HepG2 (cell line): ENCODE measurements around the gene IHH. TPM values are rescaled to one million over a fixed set of nuclear protein-coding genes. Genes with fewer than 3 reads are reported as not detected.

Experiments used
- ATAC-seq: fragments of 200-7000 bp; cut with Tn5 transposase; 3 replicates; pipeline ENCODE4 v1.9.1; 2020; ENCODE audit warnings: mild to moderate bottlenecking, moderate library complexity
- BruUV-seq: library from RNA; stranded (reverse); fragments of 400-500 nt; replicated peaks from 2 replicates; lab custom pipeline; 2021; lab: Mats Ljungman, UMichigan
- CTCF ChIA-PET: fragments of 300-600 bp; formaldehyde crosslinking; extraction: SDS; loops from one replicate; lab custom pipeline; 2021; ENCODE audit warnings: low total read pairs, inconsistent platforms, low intra/inter-chr PET ratio; lab: Yijun Ruan, JAX
- POLR2A ChIA-PET: fragments of 350-600 bp; sonication (Branson Sonifier 250); formaldehyde crosslinking; loops from one replicate; lab custom pipeline; 2020; ENCODE audit warnings: antibody characterized with exemption, inconsistent platforms; lab: Yijun Ruan, JAX
- DNase-seq: peaks from one replicate; pipeline ENCODE4 v3.0.0-alpha.2; 2015; ENCODE audit warnings: low spot score
- FAIRE-seq: peaks from 3 replicates; lab custom pipeline; 2011; peaks lifted over from hg19 to GRCh38; lab: Jason Lieb, UNC
- H2AFZ ChIP-seq: one replicate; pipeline ENCODE4 v1.6.1; 2011; ENCODE audit warnings: low read length, inconsistent platforms
- H3K27ac ChIP-seq: fragments of 300-600 bp; 3 replicates; pipeline ENCODE4 v1.8.0; 2011; ENCODE audit warnings: mixed run types, mild to moderate bottlenecking, mixed read lengths, low read length, inconsistent platforms; ENCODE audit not compliant: insufficient read depth; ENCODE audit errors: extremely low read length
- H3K27me3 ChIP-seq, 2 experiments: fragments of 200-600 bp in 1 of 2; 2 replicates in 1 of 2; 3 replicates in 1 of 2; pipeline versions ENCODE4 v1.6.0 to v1.8.0; 2011; ENCODE audit warnings: low read length in 2 of 2, mild to moderate bottlenecking in 2 of 2, moderate library complexity in 2 of 2, inconsistent platforms in 1 of 2; ENCODE audit not compliant: insufficient read depth in 2 of 2, control insufficient read depth in 1 of 2
- H3K36me3 ChIP-seq, 2 experiments: fragments of 200-600 bp in 1 of 2; replicated peaks in 1 of 2; 2 replicates in 1 of 2; 3 replicates in 1 of 2; pipeline versions ENCODE4 v1.5.1 to v1.8.0; 2011; ENCODE audit warnings: low read length in 2 of 2, inconsistent platforms in 1 of 2; ENCODE audit not compliant: insufficient read depth in 2 of 2, control insufficient read depth in 1 of 2
- H3K4me1 ChIP-seq: 2 replicates; pipeline ENCODE4 v1.5.1; 2012; ENCODE audit warnings: low read length, inconsistent platforms; ENCODE audit not compliant: insufficient read depth
- H3K4me2 ChIP-seq: 2 replicates; pipeline ENCODE4 v1.6.0; 2011; ENCODE audit warnings: low read depth, low read length, inconsistent platforms
- H3K4me3 ChIP-seq, 3 experiments: fragments of 200-600 bp in 1 of 3; sonication (generic), shearing (Covaris generic) in 1 of 3; replicated peaks in 1 of 3; 2 replicates each; pipeline ENCODE4 v1.5.1; 2011 to 2016; ENCODE audit warnings: low read length in 3 of 3, inconsistent platforms in 2 of 3, low read depth in 2 of 3, mild to moderate bottlenecking in 2 of 3, control low read depth in 1 of 3, mixed read lengths in 1 of 3; ENCODE audit not compliant: insufficient read depth in 1 of 3
- H3K79me2 ChIP-seq: one replicate; pipeline ENCODE4 v1.6.1; 2011; ENCODE audit warnings: low read length, inconsistent platforms; ENCODE audit not compliant: insufficient read depth
- H3K9ac ChIP-seq: 2 replicates; pipeline ENCODE4 v1.6.0; 2011; ENCODE audit warnings: mild to moderate bottlenecking, low read depth, low read length, inconsistent platforms; ENCODE audit not compliant: insufficient read depth
- H3K9me3 ChIP-seq: 2 replicates; pipeline ENCODE4 v1.5.1; 2012; ENCODE audit warnings: mild to moderate bottlenecking, low read length
- H4K20me1 ChIP-seq: 2 replicates; pipeline ENCODE4 v1.6.0; 2011; ENCODE audit warnings: inconsistent platforms, mild to moderate bottlenecking, low read length, moderate library complexity; ENCODE audit not compliant: insufficient read depth
- ELF3 ChIP-seq: IDR thresholded peaks from 2 replicates; pipeline ENCODE4 v1.6.1; 2016; ENCODE audit warnings: missing genetic modification reagents, missing compliant biosample characterization
- PAWR ChIP-seq: sonication (generic); formaldehyde crosslinking; IDR thresholded peaks from 2 replicates; pipeline ENCODE4 v1.4.0; 2020; ENCODE audit warnings: missing genetic modification reagents, mild to moderate bottlenecking, borderline replicate concordance
- TBX2 ChIP-seq: sonication (generic); formaldehyde crosslinking; IDR thresholded peaks from 2 replicates; pipeline ENCODE4 v1.5.0; 2020; ENCODE audit warnings: missing genetic modification reagents, mild to moderate bottlenecking, borderline replicate concordance
- THAP9 ChIP-seq: sonication (generic); formaldehyde crosslinking; IDR thresholded peaks from 2 replicates; pipeline ENCODE4; 2020; ENCODE audit warnings: missing genetic modification reagents, mild to moderate bottlenecking, borderline replicate concordance
- TP53 ChIP-seq: sonication (generic); formaldehyde crosslinking; conservative IDR thresholded peaks from 2 replicates; pipeline ENCODE4 v1.4.0; 2020; ENCODE audit warnings: missing genetic modification reagents
- ZBTB44 ChIP-seq: sonication (generic); formaldehyde crosslinking; IDR thresholded peaks from 2 replicates; pipeline ENCODE4 v1.4.0; 2020; ENCODE audit warnings: missing genetic modification reagents
- ZC3H4 ChIP-seq: sonication (generic); formaldehyde crosslinking; IDR thresholded peaks from 2 replicates; pipeline ENCODE4 v1.4.0; 2020; ENCODE audit warnings: missing genetic modification reagents, borderline replicate concordance
- ZNF570 ChIP-seq: sonication (generic); formaldehyde crosslinking; IDR thresholded peaks from 2 replicates; pipeline ENCODE4 v1.4.0; 2020; ENCODE audit warnings: mild to moderate bottlenecking, missing genetic modification reagents, borderline replicate concordance
- ZSCAN12 ChIP-seq: sonication (generic); formaldehyde crosslinking; IDR thresholded peaks from 2 replicates; pipeline ENCODE4 v1.9.0; 2021; ENCODE audit warnings: mild to moderate bottlenecking, missing genetic modification reagents
- WGBS: methylation state at CpG from one replicate; pipeline ENCODE4 v1.1.6; 2017; ENCODE audit warnings: low lambda C conversion rate; 5-methylcytosine and 5-hydroxymethylcytosine counted together
- in situ Hi-C: cut with HindIII; loops from 2 replicates; pipeline ENCODE4 v1.10.0; 2017; ENCODE audit warnings: low pct_unique_long_range_greater_than_20kb; ENCODE audit not compliant: extremely low pct_ligation_motif_present
- intact Hi-C: fragments of 100-400 bp; cut with micrococcal nuclease; formaldehyde crosslinking; loops from one replicate; pipeline ENCODE4 v1.10.0; 2022; ENCODE audit not compliant: unreplicated experiment
- polyA plus RNA-seq, 8 experiments: library from polyadenylated mRNA; depleted of rRNA in 3 of 8; stranded (reverse) in 7 of 8; unstranded in 1 of 8; fragments of >200 nt; fragmentation: Illumina TruSeq in 4 of 8; extraction: Trizol in 4 of 8; gene quantifications; 2 replicates each; pipeline versions ENCODE4 v1.2.1 to v1.2.3, GENCODE V29; 2011 to 2016; ENCODE audit warnings: low read depth in 4 of 8, missing spikeins in 1 of 8, mixed read lengths in 1 of 8; ENCODE audit not compliant: insufficient read depth in 1 of 8
- total RNA-seq, 5 experiments: library from RNA; depleted of rRNA; stranded (reverse); fragments of >200 nt; fragmentation: Illumina TruSeq; extraction: Trizol; gene quantifications; 2 replicates each; pipeline ENCODE4 v1.2.3, GENCODE V29; 2016; ENCODE audit warnings: low read depth in 1 of 5

Gene IHH
- total and polyA plus RNA-seq, 2 of the 13 experiments (the other 11 are each of a cell fraction or from before 2014, with no cell fraction given) = 0.42 TPM; not detected in 1

DNA sequence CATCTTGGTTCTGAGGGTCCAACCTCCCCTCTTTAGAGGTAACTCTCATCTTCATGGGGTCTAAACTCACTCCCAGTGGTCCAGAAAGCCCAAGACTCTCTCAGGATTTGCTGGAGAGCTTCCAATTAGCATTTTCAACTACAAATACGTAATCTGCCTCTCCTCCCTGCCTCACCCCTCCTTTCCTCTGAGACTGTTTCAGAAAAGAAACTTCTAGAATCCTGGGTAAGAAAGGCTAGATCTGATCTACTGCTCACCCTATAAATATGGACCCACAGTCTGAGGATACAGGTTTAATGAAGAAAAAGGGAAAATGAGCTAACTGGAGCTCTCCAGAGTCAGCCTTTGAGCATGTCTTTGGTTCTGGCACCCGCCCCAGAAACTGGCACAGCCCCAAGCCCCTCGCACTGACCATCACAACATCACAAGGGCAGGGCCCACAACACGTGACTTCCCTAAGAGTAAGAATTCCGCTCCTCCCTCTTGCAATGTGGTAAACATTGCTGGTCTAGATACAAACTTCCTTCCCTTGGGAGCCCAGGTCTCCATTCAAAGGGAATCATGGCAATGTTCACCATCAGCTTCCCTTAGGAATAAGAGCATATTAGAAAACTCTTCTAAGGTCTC is 21.7 kb upstream of the IHH start:
- H3K27me3 ChIP-seq = no peaks in the 10 kb centered on the region
- TF ChIP-seq TP53 (CRISPR knock-in tag) = no peak
- no peak for TF ChIP-seq ZSCAN12 (CRISPR knock-in tag)
- TF ChIP-seq ZBTB44 = no peak
- TF ChIP-seq, all 625 proteins: peak for 0
- no peaks in the 10 kb centered on the region for H3K79me2 ChIP-seq
- 0 out of 2 replicates have a peak overlapping the region, but pooled peaks have one; percentile 60 for H3K4me2 ChIP-seq
- no peak overlapping the region for H3K4me3 ChIP-seq
- WGBS = 97% methylated on average over 5 of the region's 5 CpGs
- ChIA-PET POLR2A (interaction anchor here (0.8 to 3.3 kb wide), 4 partner anchors 8 to 34 kb away, joined by 3 to 20 read pairs (median 4); no protein-coding TSS in a partner anchor), CTCF (no interaction called here)
- DNase-seq = no peak
- FAIRE-seq = no peak
- no peaks in the 10 kb centered on the region; the same call in 1 of the 2 replicates for H4K20me1 ChIP-seq
- in situ Hi-C loops (no loop called here), intact Hi-C loops (no loop called here)
- BruUV-seq = no TSS peak
- peaks cover 69% of the 10 kb centered on the region for H3K4me1 ChIP-seq
- H3K9ac ChIP-seq = no peak overlapping the region
- no peak for ATAC-seq
- H2AFZ ChIP-seq = no peak overlapping the region
- no peak overlapping the region for H3K27ac ChIP-seq
- H3K9me3 ChIP-seq = no peaks in the 10 kb centered on the region
- H3K36me3 ChIP-seq = 0 out of 5 replicates have a peak, but pooled peaks cover 0 to under 1% of the 10 kb centered on the region in 2 experiments

GRCh38 chr2:219081701-219082331 is 21.1 kb upstream of the IHH start:
- no TSS peak for BruUV-seq
- in situ Hi-C loops (no loop called here), intact Hi-C loops (loop anchor here (1.0 kb wide), 1 partner anchor 11 kb away; no protein-coding TSS in a partner anchor)
- no peak overlapping the region for H3K4me3 ChIP-seq
- POLR2A ChIA-PET = interaction anchor here (0.8 to 3.3 kb wide), 4 partner anchors 9 to 35 kb away, joined by 3 to 20 read pairs (median 4); no protein-coding TSS in a partner anchor
- DNase-seq = peak; percentile 58
- H3K4me1 ChIP-seq = peaks cover 63% of the 10 kb centered on the region
- no peaks in the 10 kb centered on the region for H3K27me3 ChIP-seq
- FAIRE-seq = peak; percentile 28
- H3K36me3 ChIP-seq = peaks cover 4 to 6% of the 10 kb centered on the region in 2 experiments; a peak in 4 of 5 replicates
- no peaks in the 10 kb centered on the region; the same call in 1 of the 2 replicates for H4K20me1 ChIP-seq
- H3K27ac ChIP-seq = no peak overlapping the region
- no peak overlapping the region for H2AFZ ChIP-seq
- peak overlapping the region; percentile 60 for H3K4me2 ChIP-seq
- ATAC-seq = peak; percentile 55
- H3K9ac ChIP-seq = no peak overlapping the region
- CTCF ChIA-PET = no interaction called here
- H3K79me2 ChIP-seq = no peaks in the 10 kb centered on the region
- H3K9me3 ChIP-seq = no peaks in the 10 kb centered on the region
- TF ChIP-seq ELF3 (CRISPR knock-in tag) = peak; percentile 10; the same call in 1 of the 2 replicates
- no peak for TF ChIP-seq ZC3H4
- TF ChIP-seq ZNF570 (CRISPR knock-in tag) = no peak
- 0 out of 2 replicates have a peak, but pooled peaks have one; percentile 8 for TF ChIP-seq TBX2 (CRISPR knock-in tag)
- TF ChIP-seq THAP9 (CRISPR knock-in tag) = no peak
- no peak for TF ChIP-seq PAWR
